A549 (cell line): ENCODE results near the gene CIAO2B. TPM values are rescaled to one million over a fixed set of nuclear protein-coding genes. Genes with fewer than 3 reads are reported as not detected.

Experiments used
- ATAC-seq, 2 experiments: fragments of 200-7000 bp in 1 of 2; fragments of >200 bp in 1 of 2; cut with Nextera tagmentation in 1 of 2; cut with Tn5 transposase in 1 of 2; 3 replicates each; pipeline versions ENCODE4 v1.8.0 to v1.9.1; 2018 to 2020; ENCODE audit warnings: mild to moderate bottlenecking in 1 of 2, moderate library complexity in 1 of 2
- CTCF ChIA-PET: fragments of 300-600 bp; sonication (Branson Sonifier 250); formaldehyde crosslinking; extraction: SDS; loops from one replicate; lab custom pipeline; 2021; ENCODE audit warnings: antibody characterized with exemption, inconsistent platforms; lab: Yijun Ruan, JAX
- POLR2A ChIA-PET: fragments of 350-600 bp; formaldehyde crosslinking; extraction: SDS; loops from one replicate; lab custom pipeline; 2021; ENCODE audit warnings: antibody characterized with exemption, inconsistent platforms; lab: Yijun Ruan, JAX
- DNase-seq, 2 experiments: peaks; one replicate each; pipeline versions ENCODE4 v3.0.0 to v3.0.0-alpha.2; 2011 to 2016; ENCODE audit warnings: low read depth in 1 of 2, low spot score in 1 of 2
- FAIRE-seq: peaks from 2 replicates; lab custom pipeline; 2011; peaks lifted over from hg19 to GRCh38; lab: Jason Lieb, UNC
- H3K27ac ChIP-seq, 2 experiments: fragments of >200 bp; sonication (Bioruptor Twin); formaldehyde crosslinking; 3 replicates each; pipeline ENCODE4 v1.5.1; 2016 to 2017
- H3K4me1 ChIP-seq: fragments of >200 bp; sonication (Bioruptor Twin); formaldehyde crosslinking; 3 replicates; pipeline ENCODE4 v1.6.1; 2016
- H3K4me2 ChIP-seq: fragments of >200 bp; sonication (Bioruptor Twin); formaldehyde crosslinking; 3 replicates; pipeline ENCODE4 v1.6.1; 2016
- H3K4me3 ChIP-seq: fragments of >200 bp; sonication (Bioruptor Twin); formaldehyde crosslinking; 3 replicates; pipeline ENCODE4 v1.5.1; 2016
- H3K9me3 ChIP-seq: fragments of >200 bp; sonication (Bioruptor Twin); formaldehyde crosslinking; 3 replicates; pipeline ENCODE4 v1.6.1; 2016
- CEBPB ChIP-seq, 2 experiments: fragments of >200 bp in 1 of 2; sonication (Bioruptor Twin) in 1 of 2; formaldehyde crosslinking in 1 of 2; IDR thresholded peaks; 2 replicates each; pipeline ENCODE4 v1.6.1; 2012 to 2016
- EHMT2 ChIP-seq: fragments of 200-600 bp; sonication (generic); IDR thresholded peaks from 2 replicates; pipeline ENCODE4 v1.6.1; 2016; ENCODE audit warnings: antibody characterized with exemption, low read depth, mild to moderate bottlenecking, moderate library complexity
- ESRRA ChIP-seq: fragments of 150-350 bp; IDR thresholded peaks from 2 replicates; pipeline ENCODE4 v1.6.1; 2014; ENCODE audit warnings: mild to moderate bottlenecking, low read length, borderline replicate concordance
- FOSL2 ChIP-seq, 2 experiments: fragments of 450-650 bp in 1 of 2; fragments of >200 bp in 1 of 2; sonication (Bioruptor Twin) in 1 of 2; formaldehyde crosslinking; IDR thresholded peaks; 2 replicates each; pipeline versions ENCODE4 v1.5.0 to v1.6.1; 2016 to 2020; ENCODE audit warnings: mild to moderate bottlenecking in 1 of 2, moderate library complexity in 1 of 2
- JUN ChIP-seq, 2 experiments: fragments of >200 bp; sonication (Bioruptor Twin); formaldehyde crosslinking; IDR thresholded peaks; 2 replicates in 1 of 2; 3 replicates in 1 of 2; pipeline ENCODE4 v1.6.1; 2016 to 2017
- KDM1A ChIP-seq: fragments of 200-600 bp; sonication (generic); IDR thresholded peaks from 2 replicates; pipeline ENCODE4 v1.6.1; 2016; ENCODE audit warnings: low read depth, mild to moderate bottlenecking
- PHF8 ChIP-seq: fragments of 200-600 bp; sonication (generic); IDR thresholded peaks from 2 replicates; pipeline ENCODE4 v1.6.1; 2016; ENCODE audit warnings: low read depth, mild to moderate bottlenecking, antibody characterized with exemption, moderate library complexity, borderline replicate concordance
- POLR2A ChIP-seq: IDR thresholded peaks from 2 replicates; pipeline ENCODE4 v1.6.1; 2012; ENCODE audit warnings: mild to moderate bottlenecking, low read length
- POLR2AphosphoS2 ChIP-seq: conservative IDR thresholded peaks from 2 replicates; pipeline ENCODE4 v1.6.1; 2012; ENCODE audit warnings: low read length, improper control_type of control experiment, inconsistent platforms
- RCOR1 ChIP-seq: fragments of 150-350 bp; IDR thresholded peaks from 2 replicates; pipeline ENCODE4 v1.6.1; 2014; ENCODE audit warnings: antibody characterized with exemption, low read length, low read depth
- RFX5 ChIP-seq: fragments of 450-650 bp; IDR thresholded peaks from 2 replicates; pipeline ENCODE4 v1.7.1; 2014; ENCODE audit warnings: antibody characterized with exemption, mild to moderate bottlenecking, moderate library complexity
- SMC3 ChIP-seq: fragments of >200 bp; sonication (Bioruptor Twin); formaldehyde crosslinking; IDR thresholded peaks from 3 replicates; pipeline ENCODE4 v1.6.1; 2018; ENCODE audit warnings: inconsistent platforms
- SREBF2 ChIP-seq: fragments of 450-650 bp; IDR thresholded peaks from 2 replicates; pipeline ENCODE4 v1.6.1; 2014; ENCODE audit warnings: mild to moderate bottlenecking, moderate library complexity
- TFCP2L1 ChIP-seq: fragments of 250-450 bp; sonication (Bioruptor Pico); IDR thresholded peaks from 2 replicates; pipeline ENCODE4 v1.5.0; 2021; ENCODE audit warnings: mild to moderate bottlenecking
- WGBS: methylation state at CpG from one replicate; pipeline ENCODE4 v1.1.6; 2017; ENCODE audit errors: missing lambda C conversion rate; 5-methylcytosine and 5-hydroxymethylcytosine counted together
- polyA plus RNA-seq, 4 experiments: library from polyadenylated mRNA; depleted of rRNA in 3 of 4; stranded (reverse); fragments of >200 nt; fragmentation: RNase III in 1 of 4; extraction: RNeasy Plus Mini Kit Qiagen cat#74134 plus additional on column Dnase treatment in 1 of 4; gene quantifications; 2 replicates in 3 of 4; 3 replicates in 1 of 4; pipeline ENCODE4 v1.2.3, GENCODE V29; 2011 to 2017
- TF ChIP-seq, protein P1 (sequence below): fragments of 250-450 bp; sonication (Bioruptor Pico); IDR thresholded peaks from 2 replicates; pipeline ENCODE4 v1.5.0; 2020; ENCODE audit warnings: low read depth, mild to moderate bottlenecking, moderate library complexity
- TF ChIP-seq, protein P2 (sequence below): fragments of 200-600 bp; sonication (generic); IDR thresholded peaks from 2 replicates; pipeline ENCODE4 v1.6.1; 2016; ENCODE audit warnings: antibody characterized with exemption, mild to moderate bottlenecking, moderate library complexity
- TF ChIP-seq, protein P3 (sequence below): fragments of 250-450 bp; sonication (Bioruptor Pico); IDR thresholded peaks from 2 replicates; pipeline ENCODE4 v1.5.0; 2021; ENCODE audit warnings: mild to moderate bottlenecking, moderate library complexity, borderline replicate concordance
- TF ChIP-seq, protein P4 (sequence below): fragments of 450-650 bp; IDR thresholded peaks from 2 replicates; pipeline ENCODE4 v1.6.1; 2014; ENCODE audit warnings: antibody characterized with exemption
- TF ChIP-seq, protein P5 (sequence below): fragments of >200 bp; sonication (Bioruptor Twin); formaldehyde crosslinking; IDR thresholded peaks from 3 replicates; pipeline ENCODE4 v1.6.1; 2016
- TF ChIP-seq, protein P6 (sequence below): IDR thresholded peaks from 2 replicates; pipeline ENCODE4 v1.6.1; 2012

Gene CIAO2B
- polyA plus RNA-seq, 2 of the 4 experiments (the other 2 are of a cell fraction), result 134 to 140 TPM

DNA sequence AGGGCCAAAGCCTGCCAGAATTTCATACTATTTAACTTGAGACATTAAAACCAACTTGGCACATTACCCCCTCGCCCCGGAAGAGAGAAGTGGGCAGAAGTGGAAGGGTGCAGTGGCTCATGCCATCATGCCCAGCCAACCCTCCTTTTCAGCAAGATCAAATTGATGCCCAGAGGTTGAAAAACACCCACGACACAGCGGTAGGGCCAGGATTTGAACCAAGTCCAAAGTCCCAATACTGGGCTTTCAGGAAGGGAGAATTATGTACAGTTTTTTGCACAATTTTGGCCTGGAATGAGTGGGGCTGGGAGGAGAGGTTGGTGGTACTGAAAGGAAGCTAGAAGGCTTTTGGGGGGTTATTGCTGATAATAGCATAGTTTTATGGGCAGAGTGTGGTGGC is 42.8 kb downstream of the CIAO2B start:
- TF ChIP-seq ESRRA (no peak), FOSL2 (IDR thresholded peaks at IDR 0.05) (no peak), FOSL2 (CRISPR knock-in tag; IDR thresholded peaks at IDR 0.05) (no peak), JUN (IDR thresholded peaks at IDR 0.05) (no peak), RCOR1 (no peak), TFCP2L1 (CRISPR knock-in tag) (no peak), POLR2A (no peak), SMC3 (no peak), EHMT2 (no peak), RFX5 (no peak), POLR2AphosphoS2 (no peak), SREBF2 (no peak), KDM1A (no peak), CEBPB (IDR thresholded peaks at IDR 0.05) (no peak), PHF8 (no peak)
- TF ChIP-seq, protein P1, sequence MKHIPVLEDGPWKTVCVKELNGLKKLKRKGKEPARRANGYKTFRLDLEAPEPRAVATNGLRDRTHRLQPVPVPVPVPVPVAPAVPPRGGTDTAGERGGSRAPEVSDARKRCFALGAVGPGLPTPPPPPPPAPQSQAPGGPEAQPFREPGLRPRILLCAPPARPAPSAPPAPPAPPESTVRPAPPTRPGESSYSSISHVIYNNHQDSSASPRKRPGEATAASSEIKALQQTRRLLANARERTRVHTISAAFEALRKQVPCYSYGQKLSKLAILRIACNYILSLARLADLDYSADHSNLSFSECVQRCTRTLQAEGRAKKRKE (CRISPR knock-in tag), result no peak
- TF ChIP-seq, protein P2, sequence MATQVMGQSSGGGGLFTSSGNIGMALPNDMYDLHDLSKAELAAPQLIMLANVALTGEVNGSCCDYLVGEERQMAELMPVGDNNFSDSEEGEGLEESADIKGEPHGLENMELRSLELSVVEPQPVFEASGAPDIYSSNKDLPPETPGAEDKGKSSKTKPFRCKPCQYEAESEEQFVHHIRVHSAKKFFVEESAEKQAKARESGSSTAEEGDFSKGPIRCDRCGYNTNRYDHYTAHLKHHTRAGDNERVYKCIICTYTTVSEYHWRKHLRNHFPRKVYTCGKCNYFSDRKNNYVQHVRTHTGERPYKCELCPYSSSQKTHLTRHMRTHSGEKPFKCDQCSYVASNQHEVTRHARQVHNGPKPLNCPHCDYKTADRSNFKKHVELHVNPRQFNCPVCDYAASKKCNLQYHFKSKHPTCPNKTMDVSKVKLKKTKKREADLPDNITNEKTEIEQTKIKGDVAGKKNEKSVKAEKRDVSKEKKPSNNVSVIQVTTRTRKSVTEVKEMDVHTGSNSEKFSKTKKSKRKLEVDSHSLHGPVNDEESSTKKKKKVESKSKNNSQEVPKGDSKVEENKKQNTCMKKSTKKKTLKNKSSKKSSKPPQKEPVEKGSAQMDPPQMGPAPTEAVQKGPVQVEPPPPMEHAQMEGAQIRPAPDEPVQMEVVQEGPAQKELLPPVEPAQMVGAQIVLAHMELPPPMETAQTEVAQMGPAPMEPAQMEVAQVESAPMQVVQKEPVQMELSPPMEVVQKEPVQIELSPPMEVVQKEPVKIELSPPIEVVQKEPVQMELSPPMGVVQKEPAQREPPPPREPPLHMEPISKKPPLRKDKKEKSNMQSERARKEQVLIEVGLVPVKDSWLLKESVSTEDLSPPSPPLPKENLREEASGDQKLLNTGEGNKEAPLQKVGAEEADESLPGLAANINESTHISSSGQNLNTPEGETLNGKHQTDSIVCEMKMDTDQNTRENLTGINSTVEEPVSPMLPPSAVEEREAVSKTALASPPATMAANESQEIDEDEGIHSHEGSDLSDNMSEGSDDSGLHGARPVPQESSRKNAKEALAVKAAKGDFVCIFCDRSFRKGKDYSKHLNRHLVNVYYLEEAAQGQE, result no peak
- TF ChIP-seq, protein P3, sequence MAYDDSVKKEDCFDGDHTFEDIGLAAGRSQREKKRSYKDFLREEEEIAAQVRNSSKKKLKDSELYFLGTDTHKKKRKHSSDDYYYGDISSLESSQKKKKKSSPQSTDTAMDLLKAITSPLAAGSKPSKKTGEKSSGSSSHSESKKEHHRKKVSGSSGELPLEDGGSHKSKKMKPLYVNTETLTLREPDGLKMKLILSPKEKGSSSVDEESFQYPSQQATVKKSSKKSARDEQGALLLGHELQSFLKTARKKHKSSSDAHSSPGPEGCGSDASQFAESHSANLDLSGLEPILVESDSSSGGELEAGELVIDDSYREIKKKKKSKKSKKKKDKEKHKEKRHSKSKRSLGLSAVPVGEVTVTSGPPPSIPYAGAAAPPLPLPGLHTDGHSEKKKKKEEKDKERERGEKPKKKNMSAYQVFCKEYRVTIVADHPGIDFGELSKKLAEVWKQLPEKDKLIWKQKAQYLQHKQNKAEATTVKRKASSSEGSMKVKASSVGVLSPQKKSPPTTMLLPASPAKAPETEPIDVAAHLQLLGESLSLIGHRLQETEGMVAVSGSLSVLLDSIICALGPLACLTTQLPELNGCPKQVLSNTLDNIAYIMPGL (CRISPR knock-in tag), result no peak
- TF ChIP-seq, protein P4, sequence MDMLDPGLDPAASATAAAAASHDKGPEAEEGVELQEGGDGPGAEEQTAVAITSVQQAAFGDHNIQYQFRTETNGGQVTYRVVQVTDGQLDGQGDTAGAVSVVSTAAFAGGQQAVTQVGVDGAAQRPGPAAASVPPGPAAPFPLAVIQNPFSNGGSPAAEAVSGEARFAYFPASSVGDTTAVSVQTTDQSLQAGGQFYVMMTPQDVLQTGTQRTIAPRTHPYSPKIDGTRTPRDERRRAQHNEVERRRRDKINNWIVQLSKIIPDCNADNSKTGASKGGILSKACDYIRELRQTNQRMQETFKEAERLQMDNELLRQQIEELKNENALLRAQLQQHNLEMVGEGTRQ, result no peak
- TF ChIP-seq, protein P5, sequence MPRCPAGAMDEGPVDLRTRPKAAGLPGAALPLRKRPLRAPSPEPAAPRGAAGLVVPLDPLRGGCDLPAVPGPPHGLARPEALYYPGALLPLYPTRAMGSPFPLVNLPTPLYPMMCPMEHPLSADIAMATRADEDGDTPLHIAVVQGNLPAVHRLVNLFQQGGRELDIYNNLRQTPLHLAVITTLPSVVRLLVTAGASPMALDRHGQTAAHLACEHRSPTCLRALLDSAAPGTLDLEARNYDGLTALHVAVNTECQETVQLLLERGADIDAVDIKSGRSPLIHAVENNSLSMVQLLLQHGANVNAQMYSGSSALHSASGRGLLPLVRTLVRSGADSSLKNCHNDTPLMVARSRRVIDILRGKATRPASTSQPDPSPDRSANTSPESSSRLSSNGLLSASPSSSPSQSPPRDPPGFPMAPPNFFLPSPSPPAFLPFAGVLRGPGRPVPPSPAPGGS, result no peak
- TF ChIP-seq, protein P6, sequence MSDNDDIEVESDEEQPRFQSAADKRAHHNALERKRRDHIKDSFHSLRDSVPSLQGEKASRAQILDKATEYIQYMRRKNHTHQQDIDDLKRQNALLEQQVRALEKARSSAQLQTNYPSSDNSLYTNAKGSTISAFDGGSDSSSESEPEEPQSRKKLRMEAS, result no peak
- Histone ChIP-seq H3K9me3 (no peaks in the 10 kb centered on the region), H3K4me1 (peaks cover 4% of the 10 kb centered on the region; the same call in 1 of the 3 replicates), H3K27ac (no peak overlapping the region), H3K4me3 (no peak overlapping the region), H3K4me2 (no peak overlapping the region)
- WGBS, result 94% methylated on average over 4 of the region's 4 CpGs
- ATAC-seq (no peak), DNase-seq (no peak), FAIRE-seq (no peak)
- ChIA-PET CTCF (interaction anchor here (1.2 to 40.8 kb wide), 6 partner anchors 10 to 294 kb away, joined by 3 to 837 read pairs (median 4); partner anchors contain the start of genes CDH16 and RRAD), POLR2A (no interaction called here)
